Activated T-cell treated with anti-CD3 and anti-CD28 coated beads, Interleukin-2, amount 50 U/mL, for 1 hour (primary cell): Measurements from ENCODE around the gene BIN1.
A peak's percentile ranks its signal among the peaks of the same experiment; 100 is the strongest.

Experiments used
- DNase-seq: peaks from one replicate; pipeline ENCODE4 v3.0.0-alpha.2; 2020

Gene BIN1

GRCh38 chr2:127088706-127089105, 18.2 kb downstream of the BIN1 start:
- no peak for DNase-seq

- no peak for DNase-seq
These were observed 19.0 kb downstream of the BIN1 start for GRCh38 chr2:127087791-127088495.

- DNase-seq = no peak
These were observed 19.8 kb downstream of the BIN1 start for GRCh38 chr2:127086990-127087790.

GRCh38 chr2:127085317-127085681, 21.7 kb downstream of the BIN1 start:
- peak; percentile 44 for DNase-seq

GRCh38 chr2:127084611-127085316, 22.2 kb downstream of the BIN1 start:
- peak; percentile 64 for DNase-seq

- no peak for DNase-seq
These were observed 23.0 kb downstream of the BIN1 start for GRCh38 chr2:127083819-127084503.

GRCh38 chr2:127082974-127083373, 24.0 kb downstream of the BIN1 start:
- no peak for DNase-seq

- DNase-seq = peak; percentile 80
These were observed 24.9 kb downstream of the BIN1 start for GRCh38 chr2:127081826-127082633.

GRCh38 chr2:127080938-127081755, 25.8 kb downstream of the BIN1 start:
- DNase-seq = peak; percentile 63

GRCh38 chr2:127080226-127080937, 26.6 kb downstream of the BIN1 start:
- no peak for DNase-seq

- no peak for DNase-seq
These were observed 27.5 kb downstream of the BIN1 start for GRCh38 chr2:127079358-127079920.

GRCh38 chr2:127078666-127079270, 28.2 kb downstream of the BIN1 start:
- DNase-seq = no peak

GRCh38 chr2:127078028-127078427, 28.9 kb downstream of the BIN1 start:
- no peak for DNase-seq

GRCh38 chr2:127076924-127077323, 30.0 kb downstream of the BIN1 start:
- no peak for DNase-seq

- DNase-seq = no peak
These were observed 30.7 kb downstream of the BIN1 start for GRCh38 chr2:127076290-127076689.

GRCh38 chr2:127075821-127076220, 31.1 kb downstream of the BIN1 start:
- no peak for DNase-seq

GRCh38 chr2:127074936-127075335, 32.0 kb downstream of the BIN1 start:
- no peak for DNase-seq

- no peak for DNase-seq
These were observed 32.6 kb downstream of the BIN1 start for GRCh38 chr2:127074358-127074757.

GRCh38 chr2:127072970-127073369, 34.0 kb downstream of the BIN1 start:
- no peak for DNase-seq

- DNase-seq = no peak
These were observed 34.6 kb downstream of the BIN1 start for GRCh38 chr2:127072396-127072795.
